HG02943 (cell line): ENCODE results near the gene MRPL34.
A peak's percentile ranks its signal among the peaks of the same experiment; 100 is the strongest.
"Not testable (repeated sequence)": the region's sequence is repeated elsewhere in the genome, so short reads cannot be mapped to it uniquely, and the experiment has no call there.

Experiments
- ATAC-seq: cut with Tn5 transposase; IDR thresholded peaks from one replicate; pipeline ENCODE4 v1.9.1; 2021; ENCODE audit warnings: mild to moderate bottlenecking, low read depth, moderate library complexity; ENCODE audit not compliant: unreplicated experiment

Gene MRPL34

DNA sequence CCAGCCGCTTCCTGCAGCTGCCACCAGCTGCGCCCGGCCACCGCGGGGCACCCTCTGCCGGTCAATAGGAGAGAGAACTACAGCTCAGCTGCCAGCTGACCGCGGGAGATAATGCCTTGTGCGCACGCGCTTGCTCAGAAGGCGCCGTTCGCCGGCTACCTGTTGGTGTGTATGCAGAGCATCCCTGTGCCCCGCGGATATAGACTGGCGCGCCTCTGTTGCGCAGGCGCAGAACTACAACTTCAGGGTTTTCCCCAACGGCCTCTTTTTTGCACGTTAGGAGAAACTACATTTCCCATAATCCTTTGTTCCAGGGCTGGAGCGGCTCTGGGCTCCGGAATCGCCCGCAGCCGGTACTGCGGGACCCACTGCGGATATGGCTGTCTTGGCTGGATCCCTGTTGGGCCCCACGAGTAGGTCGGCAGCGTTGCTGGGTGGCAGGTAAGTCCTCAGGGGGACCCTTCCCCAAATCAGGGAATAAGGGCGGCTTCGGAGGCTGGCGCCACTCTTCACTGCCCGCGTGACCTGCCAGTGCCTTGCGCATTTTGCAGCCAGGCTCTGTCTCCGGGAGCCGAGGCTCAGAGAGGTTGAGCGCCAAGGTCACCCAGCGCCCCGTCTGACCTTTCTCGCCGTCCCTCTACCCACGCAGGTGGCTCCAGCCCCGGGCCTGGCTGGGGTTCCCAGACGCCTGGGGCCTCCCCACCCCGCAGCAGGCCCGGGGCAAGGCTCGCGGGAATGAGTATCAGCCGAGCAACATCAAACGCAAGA is at the start of gene MRPL34:
MRPL34 (plus strand) TSS at position 356 of the 768 bp plus-strand sequence; CDS start at position 377, 21 bp downstream.
- ATAC-seq = peak; percentile 66

DNA sequence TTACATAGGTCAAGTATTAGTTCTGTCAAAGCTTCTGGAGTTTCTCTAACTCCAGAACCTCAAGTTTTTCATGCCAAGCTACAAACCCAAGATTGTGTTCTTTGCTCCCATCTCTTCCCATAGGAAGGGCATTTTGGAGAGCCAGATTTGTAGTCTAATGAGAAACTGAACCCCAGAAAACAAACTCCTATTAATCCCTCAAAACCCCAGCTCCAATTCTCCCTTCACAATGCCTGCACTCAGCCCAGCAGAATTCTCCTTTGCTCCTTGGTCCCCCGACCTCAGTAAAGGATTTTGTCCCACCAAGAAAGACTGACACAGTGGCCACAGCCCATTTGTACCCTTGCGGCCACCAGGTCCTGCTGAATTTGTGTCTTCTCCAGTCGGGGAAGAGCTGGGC is 49.5 kb upstream of the MRPL34 start:
- no peak for ATAC-seq

DNA sequence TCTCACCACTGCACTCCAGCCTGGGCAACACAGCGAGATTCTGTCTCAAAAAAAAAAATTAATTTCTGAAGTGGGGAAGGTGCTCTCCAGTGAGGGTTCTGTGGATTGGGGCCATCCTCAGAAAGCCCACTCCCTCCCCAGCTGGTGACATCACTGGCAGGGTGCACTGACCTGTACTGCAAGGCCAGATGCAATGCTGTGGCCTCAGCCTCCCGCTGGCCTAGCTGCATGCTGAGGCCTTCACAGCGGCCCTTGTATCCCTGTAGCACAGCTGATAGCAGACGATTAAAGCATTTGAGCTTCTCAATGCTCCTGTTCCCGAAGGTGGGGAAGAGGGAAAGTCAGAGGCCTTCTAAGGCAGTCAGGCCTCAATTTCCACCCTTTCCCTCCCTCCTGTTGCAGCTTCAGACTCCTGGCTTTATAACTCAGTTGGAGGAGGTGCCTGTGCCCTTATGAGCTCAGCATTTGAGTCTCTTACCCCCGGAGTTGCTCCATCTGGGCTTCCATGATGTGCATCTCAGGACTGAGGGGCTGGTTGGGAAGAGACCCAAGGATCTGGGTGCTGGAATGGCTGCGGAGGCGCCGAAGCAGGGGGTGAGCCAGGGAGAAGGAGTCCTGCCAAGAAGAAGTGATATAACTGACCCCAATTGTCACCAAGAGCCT is 46.4 kb upstream of the MRPL34 start:
- ATAC-seq = no peak

DNA sequence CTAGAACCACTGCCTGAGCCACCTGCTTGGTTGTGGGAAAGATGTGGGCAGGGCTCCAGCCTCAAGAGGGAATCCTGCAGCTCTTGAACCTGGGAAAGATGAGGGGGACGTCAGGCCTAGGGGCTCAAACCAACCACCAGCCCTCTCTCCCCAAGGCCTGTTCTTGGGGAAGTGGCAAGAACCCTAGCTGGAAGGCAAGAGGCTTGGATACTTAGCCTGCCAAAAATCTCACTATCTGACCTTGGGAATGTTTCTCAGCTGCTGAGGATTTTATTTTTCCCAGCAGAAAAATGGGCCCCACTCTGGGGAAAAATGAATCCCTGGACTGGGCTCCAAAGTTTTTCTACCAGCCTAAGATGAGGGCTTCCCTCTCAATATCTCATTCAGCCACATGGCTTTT is 45.7 kb upstream of the MRPL34 start:
- ATAC-seq = no peak

DNA sequence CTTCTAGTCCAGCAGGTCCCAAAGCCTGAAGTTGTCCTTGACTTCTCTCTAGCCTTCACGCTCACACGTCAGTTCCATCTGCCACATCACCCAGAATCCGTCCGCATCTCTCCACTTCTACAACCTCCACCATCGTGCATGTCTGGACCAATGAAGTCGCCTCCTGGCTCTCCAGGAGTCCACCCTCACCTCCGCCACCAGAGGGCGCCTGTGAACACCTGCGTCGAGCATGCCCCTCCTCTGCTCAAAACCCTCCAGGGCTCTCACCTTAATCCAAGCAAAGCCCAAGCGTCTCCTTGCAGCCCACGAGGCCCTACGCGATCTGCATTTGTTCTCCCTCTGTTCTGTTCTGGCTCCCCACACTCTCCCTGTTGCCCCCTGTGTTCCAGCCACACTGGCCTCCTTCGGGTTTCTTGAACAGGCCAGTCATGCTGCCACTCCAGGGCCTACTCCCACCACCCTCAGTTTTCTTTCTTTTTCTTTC is 44.8 kb upstream of the MRPL34 start:
- ATAC-seq = peak; percentile 55

DNA sequence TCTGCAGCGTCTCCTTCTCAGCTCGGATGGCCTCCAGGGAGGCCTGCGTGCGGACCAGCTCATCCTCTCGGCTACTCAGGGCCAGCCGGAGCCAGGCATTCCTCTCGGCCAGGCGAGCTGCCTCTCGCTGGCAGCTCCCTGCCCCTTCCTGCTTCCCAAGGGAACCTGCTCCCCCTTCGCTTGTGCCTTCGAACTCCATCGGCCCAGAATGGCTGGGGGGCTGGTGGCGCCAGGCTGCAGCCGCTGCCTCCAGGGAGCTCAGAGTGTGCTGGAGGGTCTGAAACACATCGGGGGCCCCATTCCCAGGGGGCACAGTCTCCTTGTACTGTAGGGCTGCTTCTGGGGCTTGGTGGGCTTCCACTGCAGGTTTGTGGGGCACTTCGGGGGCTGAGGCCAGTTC is 43.1 kb upstream of the MRPL34 start:
- no peak for ATAC-seq

DNA sequence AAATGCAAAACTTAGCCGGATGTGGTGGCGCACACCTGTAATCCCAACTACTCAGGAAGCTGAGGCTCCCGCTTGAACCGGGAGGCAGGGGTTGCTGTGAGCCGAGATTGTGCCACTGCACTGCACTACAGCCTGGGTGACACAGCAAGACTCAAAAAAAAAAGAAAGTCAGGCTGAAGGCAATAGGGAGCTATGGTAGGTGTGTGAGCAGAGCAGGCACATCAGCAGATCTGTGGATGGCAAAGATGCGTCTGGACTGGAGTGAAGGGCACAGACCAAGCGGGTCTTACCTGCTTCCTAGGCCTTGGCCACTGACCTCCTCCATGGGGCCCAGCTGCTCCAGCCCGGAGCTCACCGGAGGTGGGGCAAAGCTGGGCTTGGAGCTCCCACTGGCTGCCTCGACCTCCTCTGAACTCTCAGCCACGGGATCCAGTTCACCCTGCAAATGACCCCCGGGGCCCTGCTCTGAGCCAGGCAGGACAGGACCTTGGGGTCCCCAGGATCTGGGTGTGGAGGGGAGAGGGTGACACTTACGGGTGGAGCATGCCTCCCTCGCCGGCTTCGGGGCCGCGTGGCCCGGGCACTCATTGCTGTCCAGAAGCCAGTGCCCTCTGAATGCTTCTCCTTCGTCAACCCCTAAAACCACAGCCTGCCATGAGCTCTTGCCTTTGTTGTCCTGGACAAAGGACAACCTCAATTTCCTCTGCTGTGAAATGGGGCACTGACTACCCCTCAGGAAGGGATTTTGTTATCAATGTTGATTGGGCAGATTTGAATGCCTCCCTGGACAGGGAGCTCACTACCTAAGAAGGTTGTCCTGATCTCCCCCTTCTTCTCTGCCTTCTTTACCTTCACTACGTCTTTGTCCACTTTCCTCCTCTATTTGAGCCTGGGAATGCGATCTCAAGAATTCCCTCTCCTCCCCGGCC is 41.7 kb upstream of the MRPL34 start:
- ATAC-seq = no peak

DNA sequence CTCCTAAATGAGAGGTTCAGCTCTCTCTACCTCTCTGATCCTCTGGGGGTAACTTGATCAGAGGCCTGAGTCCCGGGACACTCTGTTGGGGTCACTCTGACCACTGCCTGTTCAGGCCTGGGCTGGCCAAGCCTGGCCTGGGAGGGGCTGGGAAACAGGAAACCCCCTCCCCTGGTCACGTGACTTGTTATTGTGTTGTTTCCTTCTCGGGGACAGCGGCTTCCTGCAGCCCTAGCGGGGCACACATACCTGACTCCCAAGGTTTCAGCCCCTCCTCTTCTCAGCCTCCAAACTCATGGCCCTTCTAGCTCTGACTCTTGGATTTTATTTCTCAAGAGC is 41.1 kb upstream of the MRPL34 start, which contains the start of gene USHBP1:
USHBP1 (minus strand) TSS at position 105 of the 339 bp plus-strand sequence. CDS start 446 bp downstream, outside the sequence.
- ATAC-seq = no peak

DNA sequence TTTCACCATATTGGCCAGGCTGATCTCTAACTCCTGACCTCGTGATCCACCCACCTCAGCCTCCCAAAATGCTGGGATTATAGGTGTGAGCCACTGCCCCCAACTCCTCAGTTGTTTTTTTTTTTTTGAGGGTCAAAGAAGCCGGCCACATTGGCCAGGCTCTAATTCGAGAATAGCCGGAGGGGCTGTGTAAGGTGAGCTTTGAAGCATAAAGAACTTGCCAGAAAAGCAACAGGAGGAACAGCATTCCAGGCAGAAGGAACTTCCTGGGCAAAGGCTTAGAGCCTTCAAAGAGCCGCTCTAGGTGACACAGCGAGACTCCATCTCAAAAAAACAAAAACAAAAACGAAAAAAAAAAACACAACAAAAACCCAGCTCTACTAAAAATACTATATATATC is 39.6 kb upstream of the MRPL34 start:
- ATAC-seq = no peak

DNA sequence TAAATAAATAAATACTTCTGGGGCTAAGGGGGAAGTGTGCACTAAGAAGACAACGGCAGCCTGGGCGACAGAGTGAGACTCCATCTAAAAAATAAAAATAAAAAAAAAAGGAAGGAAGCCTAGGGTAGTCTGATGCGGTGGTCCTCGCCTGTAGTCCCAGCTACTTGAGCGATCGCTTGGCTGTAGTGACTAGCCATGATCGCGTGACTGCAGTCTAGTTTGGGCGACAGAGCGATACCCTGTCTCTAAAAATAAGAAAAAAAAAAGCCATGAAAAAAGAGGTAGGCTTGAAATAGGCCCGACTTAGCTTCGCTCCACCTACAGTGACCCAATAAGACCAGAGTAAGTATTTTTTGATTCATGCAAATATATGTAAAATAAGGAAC is 39.1 kb upstream of the MRPL34 start:
- ATAC-seq = peak; percentile 5

DNA sequence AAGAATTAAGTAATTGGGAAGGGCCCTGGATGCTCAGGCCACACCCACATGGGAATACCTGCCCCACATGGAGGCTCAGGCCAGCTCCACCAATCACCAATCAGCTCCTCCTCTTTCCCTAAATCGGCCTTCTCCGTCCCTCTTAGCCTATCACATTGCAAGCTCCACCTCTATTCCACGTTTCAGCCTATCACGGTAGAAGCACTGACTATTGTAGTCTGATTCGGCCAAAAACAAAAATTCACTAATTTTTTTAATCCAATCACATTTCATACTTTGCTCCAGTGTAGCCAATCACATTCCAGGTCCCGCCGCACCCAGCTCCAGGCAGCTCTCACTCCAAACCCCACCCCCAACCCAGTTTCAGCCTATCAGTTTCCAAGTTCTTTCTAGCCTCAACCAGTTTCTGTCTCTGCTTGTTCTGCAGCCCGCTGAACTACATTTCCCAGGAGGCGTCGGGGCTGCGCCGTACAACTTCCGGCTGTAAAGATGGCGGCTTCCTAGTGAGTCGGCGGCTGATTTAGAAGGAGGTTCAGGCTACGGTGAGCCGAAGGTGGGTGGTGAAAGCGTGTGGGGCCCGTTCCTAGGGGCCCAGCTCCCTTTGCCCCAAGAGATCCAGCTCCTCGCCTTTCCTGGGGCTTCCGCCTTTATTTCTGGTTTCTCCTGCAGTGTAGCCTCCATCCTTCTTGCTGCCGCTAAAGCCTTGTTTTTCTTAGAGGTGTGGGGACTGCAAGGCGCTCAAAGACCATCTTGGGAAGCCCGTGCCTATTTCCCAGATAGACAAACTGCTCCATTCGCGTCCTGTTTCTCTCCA is 38.5 kb upstream of the MRPL34 start, which contains the start of gene BABAM1:
BABAM1 (plus strand) TSS at position 469 of the 814 bp plus-strand sequence. CDS start 1,364 bp downstream, outside the sequence.
- ATAC-seq = peak; percentile 87

DNA sequence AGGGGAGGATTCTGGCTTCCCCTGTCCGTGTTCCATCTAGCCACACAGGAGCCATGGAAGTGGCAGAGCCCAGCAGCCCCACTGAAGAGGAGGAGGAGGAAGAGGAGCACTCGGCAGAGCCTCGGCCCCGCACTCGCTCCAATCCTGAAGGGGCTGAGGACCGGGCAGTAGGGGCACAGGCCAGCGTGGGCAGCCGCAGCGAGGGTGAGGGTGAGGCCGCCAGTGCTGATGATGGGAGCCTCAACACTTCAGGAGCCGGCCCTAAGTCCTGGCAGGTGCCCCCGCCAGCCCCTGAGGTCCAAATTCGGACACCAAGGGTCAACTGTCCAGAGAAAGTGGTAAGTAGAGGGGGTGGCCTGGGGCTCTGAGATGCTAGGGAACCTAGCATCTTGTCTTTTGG is 36.9 kb upstream of the MRPL34 start:
- ATAC-seq = no peak

DNA sequence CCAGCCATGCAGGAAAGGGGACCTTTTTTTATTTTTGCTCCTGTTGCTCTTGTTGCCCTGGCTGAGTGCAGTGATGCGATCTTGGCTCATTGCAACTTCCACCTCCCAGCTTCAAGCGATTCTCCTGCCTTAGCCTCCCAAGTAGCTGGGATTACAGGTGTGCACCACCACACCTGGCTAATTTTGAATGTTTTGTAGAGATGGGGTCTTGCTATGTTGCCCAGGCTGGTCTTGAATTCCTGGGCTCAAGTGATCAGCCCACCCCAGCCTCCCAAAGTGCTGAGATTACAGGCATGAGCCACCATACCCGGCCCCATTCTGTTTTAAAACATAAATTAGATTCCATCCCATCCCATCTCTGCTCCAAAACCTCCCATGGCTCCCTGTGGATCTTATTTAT is 30.8 kb upstream of the MRPL34 start:
- ATAC-seq = not testable (repeated sequence)

DNA sequence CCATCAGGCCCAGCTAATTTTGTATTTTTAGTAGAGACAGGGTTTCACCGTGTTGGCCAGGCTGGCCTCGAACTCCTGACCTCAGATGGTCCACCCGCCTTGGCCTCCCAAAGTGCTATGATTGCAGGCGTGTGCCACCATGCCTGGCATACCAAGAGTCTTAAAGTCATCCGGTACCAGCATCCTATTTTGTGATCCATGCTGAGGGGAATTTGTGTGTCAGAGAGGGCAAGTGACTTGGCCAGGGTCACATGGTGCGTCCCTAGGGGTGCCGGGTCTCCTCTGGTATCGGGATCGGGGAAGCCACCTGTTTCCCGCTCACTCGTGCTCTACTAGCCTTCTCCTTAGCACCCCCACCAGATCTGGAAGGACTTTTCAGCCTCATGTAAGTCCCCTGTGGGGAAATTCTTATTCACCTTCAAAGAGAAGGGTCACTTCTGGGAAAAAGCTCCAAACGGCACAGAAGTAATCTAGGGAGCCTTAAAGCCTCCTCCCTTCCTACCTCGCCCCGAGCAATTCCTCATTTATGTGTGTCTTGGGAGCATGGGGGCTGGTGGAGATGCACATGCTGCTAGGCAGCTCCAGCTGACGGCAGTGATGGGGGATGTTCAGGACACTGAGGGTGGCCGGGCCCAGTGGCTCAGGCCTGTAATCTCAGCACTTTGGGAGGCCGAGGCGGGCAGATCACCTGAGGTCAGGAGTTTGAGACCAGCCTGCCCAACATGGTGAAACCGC is 30.1 kb upstream of the MRPL34 start:
- no peak for ATAC-seq

DNA sequence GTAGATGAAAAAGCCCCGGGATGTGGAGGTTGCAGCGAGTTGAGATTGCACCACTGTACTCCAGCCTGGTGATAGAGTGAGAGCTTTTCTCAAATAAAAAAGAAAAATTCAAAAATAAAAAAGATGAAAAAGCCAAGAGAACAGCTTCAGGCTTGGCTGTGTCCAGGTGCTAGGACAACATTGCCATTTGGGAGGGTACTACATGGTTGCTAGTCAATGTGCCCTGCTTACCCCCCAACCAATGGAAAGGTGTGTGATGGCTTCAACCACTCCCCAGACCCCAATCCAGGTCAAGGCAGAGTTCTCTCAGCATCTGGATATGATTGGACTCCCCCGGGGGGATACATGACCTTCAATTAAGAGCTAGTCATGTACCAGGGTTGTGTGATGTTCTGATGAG is 26.2 kb upstream of the MRPL34 start:
- no peak for ATAC-seq

DNA sequence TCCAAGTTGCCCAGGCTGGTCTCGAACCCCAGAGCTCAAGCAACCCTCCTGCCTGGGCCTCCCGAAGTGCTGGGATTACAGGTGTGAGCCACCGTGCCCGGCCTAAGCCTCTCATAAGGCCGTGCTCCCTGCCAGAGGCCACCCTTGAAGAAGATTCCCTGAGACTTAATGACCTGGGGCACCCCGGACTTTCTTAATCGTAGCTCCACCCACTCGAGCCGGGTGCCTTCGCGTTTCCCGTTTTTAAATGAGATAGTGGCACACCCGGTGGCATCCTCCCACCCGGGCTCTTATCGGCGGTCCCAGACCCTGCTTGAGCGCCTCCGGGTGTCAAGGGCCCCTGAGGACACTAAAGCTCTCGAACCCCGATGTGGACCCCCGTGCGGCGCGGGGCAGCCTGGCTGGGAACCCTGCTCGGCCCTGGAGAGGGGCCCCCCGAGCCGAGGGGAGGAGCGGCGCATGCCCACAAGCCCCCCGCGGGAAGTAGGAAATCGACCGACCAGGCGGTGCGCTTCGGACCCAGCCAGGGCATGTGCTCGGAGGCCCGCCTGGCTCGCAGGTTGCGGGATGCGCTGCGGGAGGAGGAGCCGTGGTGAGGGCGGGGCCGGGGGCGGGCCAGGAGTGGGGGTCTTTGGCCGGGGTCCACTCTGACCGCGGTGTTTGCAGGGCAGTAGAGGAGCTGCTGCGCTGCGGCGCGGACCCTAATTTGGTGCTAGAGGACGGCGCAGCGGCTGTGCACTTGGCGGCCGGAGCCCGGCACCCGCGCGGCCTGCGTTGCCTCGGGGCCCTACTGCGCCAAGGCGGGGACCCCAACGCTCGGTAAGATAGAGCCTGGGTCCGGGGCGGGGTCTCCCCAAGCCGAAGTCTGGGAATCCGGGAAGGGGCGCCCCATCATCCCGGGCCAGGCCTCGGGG is 24.0 kb upstream of the MRPL34 start, which contains the start of gene ANKLE1:
ANKLE1 (plus strand) TSS at position 511 of the 914 bp plus-strand sequence; CDS start at position 531, 20 bp downstream.
- ATAC-seq = no peak

DNA sequence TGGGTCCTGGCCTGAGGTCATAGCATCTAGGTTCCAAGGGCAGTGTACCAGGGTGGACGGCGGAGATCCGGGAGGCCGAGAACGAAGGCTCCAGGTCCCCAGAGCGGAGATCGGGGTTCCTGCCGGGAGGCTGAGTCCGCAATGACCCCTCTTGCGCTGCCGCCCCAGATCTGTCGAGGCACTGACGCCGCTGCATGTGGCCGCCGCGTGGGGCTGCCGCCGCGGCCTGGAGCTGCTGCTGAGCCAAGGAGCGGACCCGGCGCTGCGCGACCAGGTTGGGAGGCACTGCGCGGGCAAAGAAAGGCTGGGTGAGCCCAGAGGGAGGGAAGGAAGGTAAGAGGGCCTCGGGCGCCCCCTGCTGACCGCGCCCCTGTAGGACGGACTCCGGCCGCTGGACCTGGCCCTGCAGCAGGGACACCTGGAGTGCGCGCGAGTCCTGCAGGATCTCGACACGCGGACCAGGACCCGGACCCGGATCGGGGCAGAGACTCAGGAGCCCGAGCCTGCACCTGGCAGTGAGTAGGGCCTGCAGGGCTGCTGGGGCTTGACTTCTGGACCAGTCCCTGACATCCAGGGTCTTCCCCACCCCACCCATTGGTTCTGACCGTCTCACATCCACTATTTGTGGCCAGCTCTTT is 23.1 kb upstream of the MRPL34 start:
- ATAC-seq = no peak
